ENCODE data around the gene PCSK6. TPM values are rescaled to one million over a fixed set of nuclear protein-coding genes. Genes with fewer than 3 reads are reported as not detected.

Gene PCSK6
- polyA plus RNA-seq, 5 donors: 20.9 to 25.5 (median 21.8) TPM

GRCh38 chr15:101254157-101255050, 235.1 kb downstream of the PCSK6 start:
- DNase-seq: no peak

Other genes with a start within 250 kb of the PCSK6 start
- 10 to 100 TPM; 47.0 to 54.4 (median 53.6) TPM for gene CHSY1, start 237.7 kb downstream of the PCSK6 start, polyA plus RNA-seq (ENCODE audit: insufficient read depth in 1 of 5, insufficient read length in 5 of 5, low replicate concordance in 1 of 5)
- gene SELENOS, start 212.2 kb downstream of the PCSK6 start, polyA plus RNA-seq (ENCODE audit: insufficient read depth in 1 of 5, insufficient read length in 5 of 5, low replicate concordance in 1 of 5): 10 to 100 TPM; 44.5 to 55.5 (median 47.3) TPM
- gene SNRPA1, start 194.5 kb downstream of the PCSK6 start, polyA plus RNA-seq (ENCODE audit: insufficient read depth in 1 of 5, insufficient read length in 5 of 5, low replicate concordance in 1 of 5): 10 to 100 TPM; 52.8 to 75.7 (median 59.7) TPM
- 10 to 100 TPM; 53.6 to 66.8 (median 64.7) TPM for gene TM2D3, start 162.7 kb upstream of the PCSK6 start, polyA plus RNA-seq (ENCODE audit: insufficient read depth in 1 of 5, insufficient read length in 5 of 5, low replicate concordance in 1 of 5)
- 10 to 100 TPM; 20.2 to 30.0 (median 28.0) TPM for gene TARS3, start 234.8 kb upstream of the PCSK6 start, polyA plus RNA-seq (ENCODE audit: insufficient read depth in 1 of 5, insufficient read length in 5 of 5, low replicate concordance in 1 of 5)

All from right lung (tissue), 5 donors.